Stimulated activated CD4-positive, alpha-beta T cell treated with anti-CD3 and anti-CD28 coated beads, Interleukin-2, amount 100 ng/mL, for 48 hours (primary cell): ENCODE data around the gene ERFL.
"Not testable (repeated sequence)": the region's sequence is repeated elsewhere in the genome, so short reads cannot be mapped to it uniquely, and the experiment has no call there.

Source experiments
- DNase-seq, 2 donors: peaks; one replicate each; pipeline ENCODE4 v3.0.0-alpha.2; 2020

ERFL gene

GRCh38 chr19:41926763-41927496 lies 1.3 kb downstream of the ERFL start:
- DNase-seq, result no peak

GRCh38 chr19:41926028-41926762 lies 2.1 kb downstream of the ERFL start:
- DNase-seq, result no peak

GRCh38 chr19:41925208-41926003 lies 2.8 kb downstream of the ERFL start:
- DNase-seq, result no peak

GRCh38 chr19:41924151-41925145 lies 3.8 kb downstream of the ERFL start:
- DNase-seq, result no peak

- no peak for DNase-seq
These were observed 5.0 kb downstream of the ERFL start for GRCh38 chr19:41923045-41923788.

- DNase-seq, result no peak
These were observed 5.7 kb downstream of the ERFL start for GRCh38 chr19:41922585-41922984.

GRCh38 chr19:41921577-41922576 lies 6.4 kb downstream of the ERFL start:
- DNase-seq, result no peak

- DNase-seq, result no peak
These were observed 7.2 kb downstream of the ERFL start for GRCh38 chr19:41920882-41921576.

GRCh38 chr19:41919948-41920712 lies 8.1 kb downstream of the ERFL start:
- DNase-seq, result no peak

GRCh38 chr19:41918653-41919244 lies 9.5 kb downstream of the ERFL start:
- no peak for DNase-seq

GRCh38 chr19:41918095-41918494 lies 10.2 kb downstream of the ERFL start:
- no peak for DNase-seq

- DNase-seq, result no peak
These were observed 10.6 kb downstream of the ERFL start for GRCh38 chr19:41917676-41918075.

- DNase-seq, result no peak
These were observed 12.4 kb downstream of the ERFL start for GRCh38 chr19:41915776-41916414.

GRCh38 chr19:41915021-41915775 lies 13.1 kb downstream of the ERFL start:
- DNase-seq, result no peak

GRCh38 chr19:41914424-41914834 lies 13.8 kb downstream of the ERFL start:
- not testable (repeated sequence) for DNase-seq

GRCh38 chr19:41913538-41914423 lies 14.5 kb downstream of the ERFL start:
- DNase-seq, result no peak
